HG03571 (cell line): Measurements from ENCODE around the gene REXO4.
"Not testable (repeated sequence)": the region's sequence is repeated elsewhere in the genome, so short reads cannot be mapped to it uniquely, and the experiment has no call there.

Experiments used
- ATAC-seq: cut with Tn5 transposase; IDR thresholded peaks from one replicate; pipeline ENCODE4 v1.9.1; 2021; ENCODE audit not compliant: unreplicated experiment

REXO4 gene

GRCh38 chr9:133390713-133391112 is 27.1 kb downstream of the REXO4 start:
- no peak for ATAC-seq

GRCh38 chr9:133389562-133389961 is 28.2 kb downstream of the REXO4 start:
- no peak for ATAC-seq

DNA sequence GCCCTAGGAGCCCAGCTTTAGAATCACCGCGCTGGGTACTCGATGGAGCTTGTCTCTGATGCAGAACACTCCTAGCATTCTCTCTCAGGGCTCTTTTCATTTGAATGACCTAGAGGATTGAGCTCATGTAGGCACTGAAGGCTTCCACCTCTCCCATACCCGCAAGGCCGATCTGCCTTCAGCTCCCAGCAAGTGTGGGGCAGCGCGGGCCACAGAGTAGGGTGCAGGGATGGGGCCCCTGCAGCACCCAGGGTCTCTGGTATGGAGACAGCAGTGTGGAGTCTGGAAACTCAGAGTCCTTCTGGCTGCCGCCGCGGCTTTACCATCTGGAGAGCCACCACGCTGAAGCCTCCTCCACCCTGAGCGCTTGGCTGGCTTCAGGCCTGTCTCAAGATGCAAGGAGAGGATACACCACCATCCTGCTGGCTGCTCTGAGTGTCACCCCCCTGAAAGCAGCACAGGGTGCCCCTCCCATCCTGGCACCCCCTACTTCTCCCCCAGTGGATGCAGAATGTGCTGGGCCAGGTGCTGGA is 28.7 kb downstream of the REXO4 start:
- no peak for ATAC-seq

DNA sequence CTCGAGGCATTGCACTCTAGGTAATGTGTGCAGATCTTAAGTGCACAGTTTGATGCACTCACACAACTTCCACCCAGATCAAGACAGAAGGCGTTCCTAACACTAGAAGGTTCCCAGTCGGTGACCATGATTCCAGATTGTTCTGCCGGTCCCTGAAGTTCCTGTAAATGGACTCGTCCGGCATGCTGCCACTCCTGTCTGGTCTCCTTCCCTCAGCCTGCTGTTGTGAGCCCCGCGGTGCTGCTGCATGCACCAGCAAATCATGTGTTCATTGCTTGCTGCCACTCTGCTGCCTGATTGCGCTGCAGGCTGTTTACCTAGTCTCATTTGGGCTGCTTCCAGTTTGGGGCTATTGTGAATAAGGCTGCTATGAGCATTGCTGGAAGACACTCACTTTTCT is 30.1 kb downstream of the REXO4 start:
- no peak for ATAC-seq

DNA sequence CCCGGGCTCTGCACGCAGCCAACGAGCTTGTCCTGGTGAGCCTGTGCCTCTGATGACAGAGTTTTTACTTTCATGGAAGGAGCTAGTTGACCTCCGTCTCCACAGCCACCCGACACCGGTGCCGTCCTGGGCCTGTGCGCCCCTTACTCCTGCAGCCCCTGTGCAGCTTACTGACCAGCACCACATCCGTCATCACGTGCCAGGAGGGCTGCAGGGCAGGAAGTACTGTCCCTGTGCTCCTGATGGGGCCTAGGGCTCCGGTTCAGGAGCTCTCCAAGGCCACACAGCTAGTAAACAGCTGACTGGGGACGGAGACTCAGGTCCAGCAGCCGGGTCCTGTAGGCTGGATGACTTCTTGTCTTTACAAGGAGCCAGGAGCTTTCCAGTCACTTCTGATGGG is 31.5 kb downstream of the REXO4 start:
- no peak for ATAC-seq

DNA sequence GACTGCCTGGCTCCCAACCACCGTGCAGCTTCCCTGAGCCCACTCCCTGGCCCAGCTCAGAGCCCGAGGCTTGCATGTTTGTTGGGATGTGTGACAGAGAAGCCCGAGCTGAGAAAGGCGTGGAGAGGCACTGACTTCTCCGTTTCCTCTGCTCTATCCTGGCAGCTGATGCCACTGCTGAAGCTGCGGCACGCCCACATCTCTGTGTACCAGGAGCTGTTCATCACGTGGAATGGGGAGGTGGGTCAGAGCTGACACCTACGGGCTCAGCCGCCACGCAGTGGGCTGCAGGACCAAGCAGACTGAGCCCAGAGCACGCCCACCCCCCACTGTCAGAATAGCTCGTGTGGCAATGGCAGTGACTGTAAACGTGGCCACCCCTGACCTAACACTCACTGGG is 32.4 kb downstream of the REXO4 start:
- ATAC-seq: no peak

GRCh38 chr9:133384736-133385321 is 33.0 kb downstream of the REXO4 start:
- no peak for ATAC-seq

GRCh38 chr9:133383438-133383837 is 34.4 kb downstream of the REXO4 start:
- ATAC-seq: no peak

- no peak for ATAC-seq
Observed at GRCh38 chr9:133382507-133383141, 35.2 kb downstream of the REXO4 start.

DNA sequence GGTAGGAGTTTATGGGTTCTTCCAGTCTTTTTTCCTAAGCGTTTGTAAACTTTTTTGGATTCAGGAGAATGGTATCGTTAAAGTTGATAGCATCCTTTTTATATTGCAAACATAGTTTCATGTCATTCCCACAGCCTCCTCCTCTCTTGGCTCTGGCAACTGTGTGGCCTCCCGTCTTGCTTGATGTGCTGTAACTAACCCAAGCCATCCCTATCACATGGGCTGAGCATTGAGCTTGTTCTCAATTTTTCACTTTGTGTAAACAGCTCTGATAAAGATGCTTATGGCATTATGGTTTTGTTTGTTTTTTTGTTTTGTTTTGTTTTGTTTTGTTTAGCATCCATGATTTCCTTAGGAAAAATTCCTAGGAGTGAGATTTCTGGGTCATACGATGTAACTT is 37.1 kb downstream of the REXO4 start:
- ATAC-seq: no peak

DNA sequence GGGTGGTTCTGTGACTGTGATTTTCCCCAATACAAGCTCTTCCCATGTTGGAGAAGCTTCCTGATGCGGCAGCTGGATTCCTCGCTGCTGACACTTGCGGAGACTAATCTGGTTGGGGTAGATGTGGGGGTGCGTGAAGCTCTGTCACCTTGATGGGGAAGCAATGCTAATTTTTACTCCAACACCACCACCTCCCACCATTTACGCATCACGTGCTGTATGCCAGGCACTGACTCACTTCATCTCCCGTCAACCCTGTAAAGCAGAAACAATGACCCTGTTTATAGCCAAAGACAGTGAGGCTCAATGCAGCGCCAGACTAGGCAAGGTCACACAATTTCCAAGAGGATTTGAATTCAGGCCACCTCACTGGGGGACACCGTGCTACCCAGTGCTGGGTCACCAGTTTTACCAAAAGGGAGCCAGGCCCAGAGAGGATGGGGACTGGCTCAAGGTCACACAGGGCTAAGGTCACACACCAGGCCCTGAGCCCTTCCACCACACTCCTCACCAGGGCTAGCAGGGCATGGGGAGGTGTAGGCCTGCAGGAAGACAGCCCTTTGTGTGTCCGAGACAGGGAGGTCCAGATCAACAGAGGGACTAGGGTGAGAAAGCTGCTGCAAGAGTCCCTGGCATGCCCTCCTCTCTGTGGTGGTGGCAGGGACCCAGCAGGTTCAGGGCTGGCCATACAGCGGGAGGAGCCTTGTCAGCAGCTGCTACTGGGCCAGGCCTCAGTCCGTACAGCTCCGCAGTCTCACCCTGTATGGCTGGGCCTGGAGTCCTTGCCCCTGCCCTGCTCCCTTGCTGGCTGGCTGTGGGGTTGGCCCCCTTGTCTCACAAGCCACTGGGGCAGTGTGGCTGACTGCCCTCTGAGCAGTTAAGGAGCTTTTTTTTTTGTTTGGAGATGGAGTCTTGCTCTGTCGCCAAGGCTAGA is 38.4 kb downstream of the REXO4 start:
- no peak for ATAC-seq

- ATAC-seq: no peak
Observed at GRCh38 chr9:133378408-133378962, 39.3 kb downstream of the REXO4 start.

- no peak for ATAC-seq
Observed at GRCh38 chr9:133377721-133378216, 40.0 kb downstream of the REXO4 start.

DNA sequence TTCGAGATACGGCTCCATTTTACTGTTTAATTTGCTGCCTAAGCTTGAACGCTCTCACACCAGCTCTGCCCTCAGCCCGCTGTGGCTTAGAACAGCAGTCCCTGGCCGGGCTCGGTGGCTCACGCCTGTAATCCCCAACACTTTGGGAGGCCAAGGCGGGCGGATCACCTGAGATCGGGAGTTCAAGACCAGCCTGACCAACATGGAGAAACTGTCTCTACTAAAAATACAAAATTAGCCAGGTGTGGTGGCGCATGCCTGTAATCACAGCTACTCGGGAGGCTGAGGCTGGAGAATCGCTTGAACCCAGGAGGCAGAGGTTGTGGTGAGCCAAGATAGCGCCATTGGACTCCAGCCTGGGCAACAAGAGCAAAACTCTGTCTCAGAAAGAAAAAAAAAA is 40.5 kb downstream of the REXO4 start:
- ATAC-seq: not testable (repeated sequence)

GRCh38 chr9:133375724-133376654 is 41.8 kb downstream of the REXO4 start, which contains the start of the genes STKLD1 and SURF4:
Gene STKLD1 (plus strand): TSS chr9:133376366. CDS start chr9:133376474, 108 bp downstream.
Gene SURF4 (minus strand): TSS chr9:133376060. CDS start chr9:133375969, 91 bp downstream.
- ATAC-seq: peak; percentile 86

DNA sequence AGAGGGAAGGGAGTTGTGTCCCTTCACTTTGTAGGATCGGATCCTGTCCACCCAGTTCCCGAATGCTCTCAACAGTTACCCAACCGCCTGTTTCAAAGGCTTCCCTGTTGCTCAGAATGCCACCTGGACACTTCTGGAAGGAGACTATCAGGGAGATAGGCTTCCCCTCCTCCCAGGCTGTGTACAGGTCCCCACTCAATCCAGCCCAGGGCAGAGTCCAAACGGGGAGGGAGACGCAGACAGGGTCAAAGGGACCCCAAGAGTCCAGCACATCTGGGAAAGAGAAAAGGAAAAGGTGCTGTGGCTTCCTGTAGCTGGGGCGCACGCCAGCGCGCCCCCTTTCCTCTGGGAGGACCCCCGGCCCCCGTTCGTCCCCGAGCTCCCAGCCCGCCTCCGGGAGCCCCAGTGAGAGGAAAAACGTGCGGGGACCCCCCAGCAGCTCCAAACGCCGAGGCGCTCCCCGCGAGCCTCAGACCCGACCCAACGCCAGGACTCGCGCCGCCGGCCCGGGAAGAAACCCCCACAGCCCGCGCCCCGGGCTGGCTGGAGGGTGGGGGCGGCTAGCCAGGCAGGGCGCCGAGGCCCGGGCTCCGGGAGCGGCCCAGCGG is 42.6 kb downstream of the REXO4 start:
- ATAC-seq: peak; percentile 8

GRCh38 chr9:133374612-133375115 is 43.1 kb downstream of the REXO4 start:
- no peak for ATAC-seq

DNA sequence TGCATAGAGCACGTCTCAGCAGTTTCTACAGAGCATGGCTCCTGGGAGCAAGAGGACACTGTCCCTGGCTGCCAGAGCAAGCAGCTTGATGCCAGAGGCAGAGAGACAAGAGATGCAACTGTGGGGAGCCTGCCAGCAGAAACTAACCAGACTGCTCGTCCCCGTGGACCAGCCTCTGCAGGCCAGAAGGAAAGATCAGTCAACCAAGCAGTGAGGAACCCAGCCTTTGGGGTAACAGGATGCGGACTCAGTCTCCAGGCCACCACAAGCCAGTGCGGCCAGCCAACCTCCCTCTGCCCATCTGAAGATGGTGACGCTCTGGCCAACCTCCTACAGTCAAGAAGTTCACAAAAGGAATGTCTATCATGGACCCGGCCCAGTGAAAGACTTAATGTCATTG is 45.7 kb downstream of the REXO4 start:
- no peak for ATAC-seq

DNA sequence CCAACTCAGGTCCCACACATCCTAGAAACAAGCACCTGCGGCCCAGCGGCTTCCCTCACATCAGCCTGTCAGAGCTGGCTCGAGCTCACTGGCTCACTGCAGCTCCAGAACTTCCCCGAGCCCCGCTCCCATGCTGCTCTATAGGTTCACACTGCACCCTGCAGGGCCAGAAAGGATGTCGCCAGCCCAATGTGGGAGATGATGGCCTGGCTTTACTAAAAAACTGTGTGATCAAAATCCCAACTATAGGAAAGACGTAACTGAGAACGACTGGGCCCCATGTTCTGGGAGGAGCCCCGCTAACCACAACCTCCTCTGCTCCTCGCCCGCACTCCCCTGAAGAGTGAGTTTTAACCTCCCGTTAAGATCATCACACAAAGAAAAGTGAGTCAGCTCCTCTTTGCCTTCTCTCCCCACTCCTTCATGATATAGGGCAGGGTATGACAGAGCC is 46.5 kb downstream of the REXO4 start:
- no peak for ATAC-seq
